Activated T-cell treated with anti-CD3 and anti-CD28 coated beads, Interleukin-2, amount 50 U/mL, for 24 hours (primary cell): ENCODE results near the gene AMOTL2.
A peak's percentile ranks its signal among the peaks of the same experiment; 100 is the strongest.

Experiments
- DNase-seq: peaks from one replicate; pipeline ENCODE4 v3.0.0-alpha.2; 2020
- H3K27ac Mint-ChIP-seq: 2 replicates; pipeline ENCODE4 v1.8.0; 2020; ENCODE audit warnings: mild to moderate bottlenecking, mixed read lengths
- H3K27me3 Mint-ChIP-seq: 2 replicates; pipeline ENCODE4 v1.8.0; 2020; ENCODE audit warnings: mixed read lengths
- H3K36me3 Mint-ChIP-seq: 2 replicates; pipeline ENCODE4 v1.8.0; 2020; ENCODE audit warnings: low read depth, mixed read lengths
- H3K4me1 Mint-ChIP-seq: 2 replicates; pipeline ENCODE4 v1.8.0; 2020; ENCODE audit warnings: low read depth, mixed read lengths
- H3K4me3 Mint-ChIP-seq: 2 replicates; pipeline ENCODE4 v1.8.0; 2020; ENCODE audit warnings: mild to moderate bottlenecking, moderate library complexity, mixed read lengths
- H3K9me3 Mint-ChIP-seq: 2 replicates; pipeline ENCODE4 v1.8.0; 2020; ENCODE audit warnings: mixed read lengths

AMOTL2 gene

GRCh38 chr3:134364936-134365765, 9.1 kb downstream of the AMOTL2 start:
- peak overlapping the region; percentile 60 for H3K4me3 Mint-ChIP-seq
- H3K36me3 Mint-ChIP-seq, result no peaks in the 10 kb centered on the region
- peaks cover 24% of the 10 kb centered on the region for H3K4me1 Mint-ChIP-seq
- H3K27me3 Mint-ChIP-seq, result peaks cover 13% of the 10 kb centered on the region
- H3K27ac Mint-ChIP-seq, result no peak overlapping the region
- H3K9me3 Mint-ChIP-seq, result no peaks in the 10 kb centered on the region
- no peak for DNase-seq

DNA sequence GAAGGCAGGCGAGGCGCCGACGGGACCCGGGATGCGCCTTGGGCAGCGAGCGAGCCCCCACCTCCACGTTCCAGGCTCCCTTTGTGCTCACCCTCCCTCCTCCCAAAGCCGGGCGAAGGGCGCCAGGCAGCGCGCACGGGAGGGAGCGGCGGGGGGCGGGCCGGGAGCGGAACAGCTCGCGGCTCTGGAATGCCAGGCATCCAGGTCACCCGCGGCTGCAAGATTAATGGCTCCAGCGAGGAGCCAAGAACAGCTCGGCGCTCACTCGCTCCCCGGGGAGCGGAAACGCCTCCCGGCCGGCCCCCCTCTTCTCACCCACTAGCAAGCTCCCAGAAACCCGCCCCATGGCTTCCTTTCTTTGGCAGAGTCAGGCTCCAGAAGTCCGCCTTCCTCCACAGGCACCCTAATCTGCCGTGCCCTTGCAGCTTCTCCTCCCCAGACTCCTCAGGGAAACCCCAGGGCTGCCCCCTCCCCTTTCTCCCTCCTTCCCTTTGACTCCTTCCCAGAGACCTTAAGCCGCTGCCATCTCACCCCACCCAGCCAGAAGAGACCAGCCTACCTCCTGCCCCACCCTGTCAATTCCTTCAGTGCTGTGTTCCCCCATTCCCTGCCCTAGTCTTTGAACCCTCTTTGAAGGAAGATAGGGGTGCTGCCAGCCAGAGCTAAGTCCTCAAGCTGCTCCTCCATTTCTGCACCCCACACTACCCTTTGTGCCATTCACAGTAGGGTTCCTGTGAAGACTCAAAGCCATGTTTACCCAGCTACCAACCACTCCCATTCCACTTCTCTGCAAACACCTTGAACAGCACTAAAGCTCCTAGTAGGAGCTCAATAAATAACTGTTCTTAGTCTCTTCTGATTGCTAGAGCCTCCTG, 9.9 kb downstream of the AMOTL2 start:
- Mint-ChIP-seq H3K4me1 (peaks cover 24% of the 10 kb centered on the region), H3K36me3 (no peaks in the 10 kb centered on the region), H3K27me3 (peaks cover 13% of the 10 kb centered on the region), H3K4me3 (peak overlapping the region; percentile 60), H3K9me3 (no peaks in the 10 kb centered on the region), H3K27ac (no peak overlapping the region)
- DNase-seq, result peak; percentile 54

- peaks cover 13% of the 10 kb centered on the region for H3K27me3 Mint-ChIP-seq
- peaks cover 24% of the 10 kb centered on the region for H3K4me1 Mint-ChIP-seq
- H3K9me3 Mint-ChIP-seq, result no peaks in the 10 kb centered on the region
- peak overlapping the region; percentile 60 for H3K4me3 Mint-ChIP-seq
- no peak overlapping the region for H3K27ac Mint-ChIP-seq
- DNase-seq, result peak; percentile 20
- H3K36me3 Mint-ChIP-seq, result no peaks in the 10 kb centered on the region
Measured at GRCh38 chr3:134363381-134363755, 10.9 kb downstream of the AMOTL2 start.

GRCh38 chr3:134362670-134363380, 11.4 kb downstream of the AMOTL2 start:
- peaks cover 13% of the 10 kb centered on the region for H3K27me3 Mint-ChIP-seq
- no peak for DNase-seq
- peaks cover 22% of the 10 kb centered on the region for H3K4me1 Mint-ChIP-seq
- no peaks in the 10 kb centered on the region for H3K36me3 Mint-ChIP-seq
- no peak overlapping the region for H3K4me3 Mint-ChIP-seq
- no peaks in the 10 kb centered on the region for H3K9me3 Mint-ChIP-seq
- H3K27ac Mint-ChIP-seq, result no peak overlapping the region

GRCh38 chr3:134362221-134362620, 12.0 kb downstream of the AMOTL2 start:
- H3K9me3 Mint-ChIP-seq, result no peaks in the 10 kb centered on the region
- H3K4me1 Mint-ChIP-seq, result peaks cover 22% of the 10 kb centered on the region
- no peaks in the 10 kb centered on the region for H3K36me3 Mint-ChIP-seq
- H3K4me3 Mint-ChIP-seq, result no peak overlapping the region
- H3K27ac Mint-ChIP-seq, result no peak overlapping the region
- H3K27me3 Mint-ChIP-seq, result peaks cover 13% of the 10 kb centered on the region
- DNase-seq, result no peak

GRCh38 chr3:134361162-134361835, 12.9 kb downstream of the AMOTL2 start:
- peaks cover 22% of the 10 kb centered on the region for H3K4me1 Mint-ChIP-seq
- peak; percentile 20 for DNase-seq
- no peak overlapping the region for H3K4me3 Mint-ChIP-seq
- no peak overlapping the region for H3K27ac Mint-ChIP-seq
- no peaks in the 10 kb centered on the region for H3K9me3 Mint-ChIP-seq
- no peaks in the 10 kb centered on the region for H3K36me3 Mint-ChIP-seq
- peaks cover 13% of the 10 kb centered on the region for H3K27me3 Mint-ChIP-seq

DNA sequence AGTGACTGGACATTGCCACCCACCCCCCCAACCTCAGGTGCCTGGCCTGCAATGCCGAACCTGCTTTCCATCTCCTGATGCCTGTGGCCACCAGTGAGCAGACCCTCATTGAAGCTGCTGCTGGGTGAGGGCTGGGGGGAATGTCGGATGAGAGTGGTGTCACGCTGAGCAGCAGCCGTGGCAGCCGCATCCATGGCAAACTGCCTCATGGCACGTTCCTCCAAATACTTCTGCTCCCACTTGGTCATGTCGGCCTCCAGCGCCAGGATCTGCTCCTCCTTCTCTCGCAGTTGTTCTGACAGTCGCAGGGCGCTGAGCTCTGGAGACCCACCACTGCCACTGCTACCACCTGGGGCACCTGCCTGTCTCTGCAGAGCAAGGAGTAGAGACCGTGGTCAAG, 14.2 kb downstream of the AMOTL2 start:
- Mint-ChIP-seq H3K27me3 (peaks cover 13% of the 10 kb centered on the region), H3K9me3 (no peaks in the 10 kb centered on the region), H3K4me1 (peaks cover 18% of the 10 kb centered on the region), H3K27ac (no peak overlapping the region), H3K36me3 (no peaks in the 10 kb centered on the region), H3K4me3 (no peak overlapping the region)
- DNase-seq, result peak; percentile 12

- H3K27me3 Mint-ChIP-seq, result peaks cover 9% of the 10 kb centered on the region
- no peak for DNase-seq
- H3K9me3 Mint-ChIP-seq, result no peaks in the 10 kb centered on the region
- H3K27ac Mint-ChIP-seq, result no peak overlapping the region
- H3K4me3 Mint-ChIP-seq, result no peak overlapping the region
- H3K4me1 Mint-ChIP-seq, result peaks cover 11% of the 10 kb centered on the region
- no peaks in the 10 kb centered on the region for H3K36me3 Mint-ChIP-seq
Measured at GRCh38 chr3:134359121-134360010, 14.9 kb downstream of the AMOTL2 start.

DNA sequence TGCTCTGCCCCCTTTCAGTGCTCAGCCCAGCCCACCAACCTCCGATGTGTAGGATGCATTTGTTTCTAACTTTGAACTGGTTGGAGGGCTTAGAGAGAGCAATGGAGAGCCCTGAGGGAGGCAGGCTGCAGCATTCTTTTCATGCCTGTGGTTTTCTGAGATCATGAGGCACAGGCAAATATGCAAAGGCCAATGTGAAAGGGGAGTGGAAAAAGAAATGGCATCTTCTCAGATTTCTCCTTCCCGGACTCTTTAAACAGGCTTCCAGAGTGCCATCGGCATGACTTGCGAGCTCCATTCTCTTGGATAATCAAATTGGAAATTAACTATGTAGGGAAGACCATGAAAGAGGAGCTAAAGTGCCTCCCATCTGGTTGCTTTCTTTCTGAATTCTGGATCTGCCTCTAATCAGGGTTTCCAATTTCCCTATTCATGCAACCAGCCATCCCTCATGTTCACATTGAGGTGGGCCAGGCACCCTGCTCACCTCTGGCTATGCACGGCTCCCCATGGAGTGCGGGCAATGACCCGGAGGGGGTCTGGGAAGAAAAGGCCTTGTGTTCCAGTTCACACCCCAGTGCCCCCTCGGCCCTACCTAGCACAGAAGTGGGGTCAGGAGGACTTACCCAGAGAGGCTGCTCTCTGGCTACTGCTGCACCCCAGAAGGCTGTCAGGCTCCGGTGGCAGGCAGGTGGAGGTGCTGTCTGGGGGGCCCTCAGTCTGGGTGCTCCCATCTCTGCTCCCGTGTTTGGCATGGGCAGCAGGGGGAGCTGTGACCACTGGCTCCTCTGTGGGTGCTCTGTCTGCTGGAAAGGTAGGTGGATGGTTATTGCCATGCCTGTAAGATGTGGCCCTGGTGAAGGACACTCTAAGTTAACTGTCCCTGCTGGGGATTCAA, 16.1 kb downstream of the AMOTL2 start:
- Mint-ChIP-seq H3K27ac (no peak overlapping the region), H3K27me3 (peaks cover 4% of the 10 kb centered on the region), H3K4me3 (no peak overlapping the region), H3K36me3 (no peaks in the 10 kb centered on the region), H3K9me3 (no peaks in the 10 kb centered on the region), H3K4me1 (peaks cover 2% of the 10 kb centered on the region)
- no peak for DNase-seq

GRCh38 chr3:134357261-134357913, 16.9 kb downstream of the AMOTL2 start:
- no peaks in the 10 kb centered on the region for H3K4me1 Mint-ChIP-seq
- H3K36me3 Mint-ChIP-seq, result no peaks in the 10 kb centered on the region

GRCh38 chr3:134356411-134357040, 17.7 kb downstream of the AMOTL2 start:
- DNase-seq, result no peak
- no peak overlapping the region for H3K27ac Mint-ChIP-seq
- H3K4me1 Mint-ChIP-seq, result no peaks in the 10 kb centered on the region
- H3K36me3 Mint-ChIP-seq, result no peaks in the 10 kb centered on the region
- no peaks in the 10 kb centered on the region for H3K9me3 Mint-ChIP-seq
- H3K27me3 Mint-ChIP-seq, result peaks cover 2% of the 10 kb centered on the region
- H3K4me3 Mint-ChIP-seq, result no peak overlapping the region

More at GRCh38 chr3:134357261-134357913, 16.9 kb downstream of the AMOTL2 start:
- no peak for DNase-seq
- Mint-ChIP-seq H3K27ac (no peak overlapping the region), H3K9me3 (no peaks in the 10 kb centered on the region), H3K4me3 (no peak overlapping the region), H3K27me3 (peaks cover 2% of the 10 kb centered on the region)

DNA sequence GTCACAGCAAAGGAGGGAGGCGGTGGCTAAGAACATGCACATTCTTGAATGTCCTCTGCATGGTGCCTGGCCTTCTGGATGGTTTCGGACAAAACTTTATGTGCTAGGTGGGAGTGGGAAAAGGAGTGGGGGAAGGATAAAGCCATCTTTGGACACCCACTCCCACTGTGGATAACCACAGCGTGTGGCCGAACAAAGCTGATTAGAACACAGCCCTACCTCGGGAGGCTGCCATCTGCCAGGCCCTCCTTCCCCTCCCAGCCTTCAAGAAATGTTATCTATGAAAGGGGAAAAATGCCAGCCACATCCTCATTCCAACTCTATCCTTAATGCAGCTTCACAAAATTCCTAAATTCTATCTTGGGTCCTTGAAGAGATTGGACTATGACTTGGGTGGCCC, 18.8 kb downstream of the AMOTL2 start:
- no peak overlapping the region for H3K4me3 Mint-ChIP-seq
- no peaks in the 10 kb centered on the region for H3K36me3 Mint-ChIP-seq
- H3K27me3 Mint-ChIP-seq, result peaks cover 2% of the 10 kb centered on the region
- no peak for DNase-seq
- no peak overlapping the region for H3K27ac Mint-ChIP-seq
- no peaks in the 10 kb centered on the region for H3K4me1 Mint-ChIP-seq
- no peaks in the 10 kb centered on the region for H3K9me3 Mint-ChIP-seq
